ENCODE measurements around the gene SLC28A1.

GRCh38 chr15:84905016-84905916 is 20.8 kb downstream of the SLC28A1 start:
- TF ChIP-seq CTCF (IDR thresholded peaks at IDR 0.05) (no peak), POLR2A (IDR thresholded peaks at IDR 0.05) (no peak)
